Measurements from ENCODE around the gene SH3RF3.

SH3RF3 gene

GRCh38 chr2:109332880-109333279, 203.9 kb downstream of the SH3RF3 start:
- no peak overlapping the region for H2BK5ac ChIP-seq (ENCODE audit: low read length)
- no peak overlapping the region for H4K8ac ChIP-seq (ENCODE audit: low read depth, low read length)
- H3K79me1 ChIP-seq (ENCODE audit: low read depth, low read length): no peaks in the 10 kb centered on the region
- H4K91ac ChIP-seq (ENCODE audit: low read depth, low read length, poor library complexity): no peak overlapping the region
- DNase-seq (ENCODE audit: low spot score): no peak
- no peak overlapping the region for H2BK12ac ChIP-seq (ENCODE audit: low read length)
- no peak overlapping the region for H3K14ac ChIP-seq (ENCODE audit: low read length)
- H3K4ac ChIP-seq (ENCODE audit: low read length): no peak overlapping the region
- H3K36me3 ChIP-seq (replicated peaks in 1 of 2; ENCODE audit: control insufficient read depth in 2 of 2, insufficient read depth in 2 of 2, low read length in 2 of 2): no peaks in the 10 kb centered on the region
- H3K9ac ChIP-seq (ENCODE audit: low read depth, low read length, poor library complexity): no peak overlapping the region
- no peak overlapping the region for H2AK5ac ChIP-seq (ENCODE audit: low read depth, low read length)
- H3K27ac ChIP-seq (replicated peaks; ENCODE audit: low read length): no peak overlapping the region
- H3K4me3 ChIP-seq (ENCODE audit: low read length in 2 of 2): no peak overlapping the region
- H3K27me3 ChIP-seq (ENCODE audit: control insufficient read depth in 3 of 3, insufficient read depth in 3 of 3, low read depth in 1 of 3, low read length in 3 of 3): no peaks in the 10 kb centered on the region
- peak overlapping the region; percentile 57 for H2AFZ ChIP-seq (ENCODE audit: low read length)
- peak overlapping the region; percentile 77 for H3K18ac ChIP-seq (ENCODE audit: low read length)
- H3K23ac ChIP-seq (ENCODE audit: low read depth, low read length, poor library complexity): no peak overlapping the region
- no CpG with 5 or more reads among the region's 9 CpGs for WGBS, 2 donors (ENCODE audit: extremely low coverage in 2 of 2, insufficient read length in 2 of 2, insufficient replicate concordance in 1 of 2)
- H2BK15ac ChIP-seq (ENCODE audit: low read length): no peak overlapping the region
- no peak overlapping the region for H3K4me2 ChIP-seq (ENCODE audit: insufficient read depth, low read length, poor library complexity, severe bottlenecking)
- H3K4me1 ChIP-seq (ENCODE audit: control insufficient read depth in 2 of 2, insufficient read depth in 1 of 2, low read depth in 1 of 2, low read length in 2 of 2): peaks cover 9 to 18% of the 10 kb centered on the region in 2 donors
- H2BK120ac ChIP-seq (ENCODE audit: low read depth, low read length): no peak overlapping the region
- H3K9me3 ChIP-seq (replicated peaks in 1 of 2; ENCODE audit: control insufficient read depth in 2 of 2, insufficient read depth in 1 of 2, low read depth in 1 of 2, low read length in 2 of 2): no peaks in the 10 kb centered on the region

DNA sequence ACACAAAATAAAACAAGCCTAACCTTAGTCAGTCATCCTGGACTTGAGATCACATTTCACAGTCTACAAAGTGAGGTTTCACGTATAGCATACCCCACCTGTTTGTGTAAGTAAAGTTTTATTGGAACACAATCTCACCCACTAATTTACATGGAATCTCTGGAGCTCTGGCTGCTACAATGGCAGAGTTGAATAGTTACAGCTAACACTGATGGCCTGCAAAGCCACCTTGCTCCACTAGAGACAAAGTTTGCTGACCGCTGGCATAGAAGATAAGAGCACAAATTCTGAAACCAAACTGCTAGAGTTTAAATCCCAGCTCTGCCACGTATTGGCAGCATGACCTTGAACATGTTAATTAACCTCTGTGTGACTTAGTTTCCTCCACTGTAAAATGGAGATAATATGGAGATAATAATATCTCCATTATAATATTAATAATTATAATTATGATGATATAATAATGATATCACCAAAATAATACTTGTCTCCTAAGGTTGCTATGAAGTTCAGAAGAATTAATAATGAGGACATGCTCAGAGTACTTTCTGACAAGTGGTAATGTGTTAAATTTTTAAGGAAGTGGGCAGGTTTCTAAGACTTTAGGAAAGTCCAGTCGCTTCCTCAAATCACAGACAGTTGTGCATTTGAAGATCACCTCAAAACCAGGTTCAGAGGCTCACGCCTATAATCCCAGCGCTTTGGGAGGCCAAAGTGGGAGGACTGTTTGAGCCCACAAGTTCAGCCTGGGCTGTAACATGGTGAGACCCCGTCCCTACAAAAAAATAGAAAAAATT, 204.6 kb downstream of the SH3RF3 start:
- no peak overlapping the region for H3K27ac ChIP-seq (replicated peaks; ENCODE audit: low read length)
- no peak overlapping the region for H4K8ac ChIP-seq (ENCODE audit: low read depth, low read length)
- no peak for DNase-seq (ENCODE audit: low spot score)

DNA sequence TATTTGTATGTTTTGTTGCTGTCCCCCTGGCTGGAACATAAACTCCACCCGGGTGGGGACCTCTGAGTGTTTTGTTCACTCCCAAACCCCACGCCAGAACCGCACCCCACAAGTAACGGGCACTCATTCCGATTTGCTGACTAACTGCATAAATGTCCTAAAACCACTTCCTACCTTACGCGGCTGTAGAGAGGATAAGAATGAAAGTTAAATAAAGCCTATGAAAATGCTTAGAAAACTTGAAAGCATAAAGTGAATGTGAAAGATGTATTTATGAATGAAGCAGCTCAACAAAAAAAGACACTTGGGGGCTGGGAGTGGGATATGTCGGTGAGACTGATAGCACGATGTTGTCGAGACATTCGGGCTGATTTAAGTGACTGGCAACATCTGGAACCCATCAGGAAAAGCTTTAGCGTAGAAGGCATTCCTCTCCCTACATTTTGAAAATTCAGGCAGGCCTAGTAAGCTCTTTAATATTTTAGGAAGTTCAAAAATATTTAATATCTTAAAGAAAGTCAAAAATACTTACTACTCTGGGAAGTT, 206.7 kb downstream of the SH3RF3 start:
- no peak overlapping the region for H4K8ac ChIP-seq (ENCODE audit: low read depth, low read length)
- no peak overlapping the region for H3K18ac ChIP-seq (ENCODE audit: low read length)
- no peak for DNase-seq (ENCODE audit: low spot score)
- no peak overlapping the region for H3K23ac ChIP-seq (ENCODE audit: low read depth, low read length, poor library complexity)
- H3K4ac ChIP-seq (ENCODE audit: low read length): no peak overlapping the region
- no peaks in the 10 kb centered on the region for H3K27me3 ChIP-seq (ENCODE audit: control insufficient read depth in 3 of 3, insufficient read depth in 3 of 3, low read depth in 1 of 3, low read length in 3 of 3)
- H3K14ac ChIP-seq (ENCODE audit: low read length): no peak overlapping the region
- H2AK5ac ChIP-seq (ENCODE audit: low read depth, low read length): no peak overlapping the region
- no peak overlapping the region for H2BK12ac ChIP-seq (ENCODE audit: low read length)
- H2BK5ac ChIP-seq (ENCODE audit: low read length): no peak overlapping the region
- H3K9ac ChIP-seq (ENCODE audit: low read depth, low read length, poor library complexity): no peak overlapping the region
- peaks cover 5 to 9% of the 10 kb centered on the region in 2 donors for H3K9me3 ChIP-seq (replicated peaks in 1 of 2; ENCODE audit: control insufficient read depth in 2 of 2, insufficient read depth in 1 of 2, low read depth in 1 of 2, low read length in 2 of 2)
- no peak overlapping the region for H4K91ac ChIP-seq (ENCODE audit: low read depth, low read length, poor library complexity)
- no peaks in the 10 kb centered on the region for H3K79me1 ChIP-seq (ENCODE audit: low read depth, low read length)
- H2BK15ac ChIP-seq (ENCODE audit: low read length): no peak overlapping the region
- H3K4me3 ChIP-seq (ENCODE audit: low read length in 2 of 2): no peak overlapping the region
- WGBS, 2 donors (ENCODE audit: extremely low coverage in 2 of 2, insufficient read length in 2 of 2, insufficient replicate concordance in 1 of 2): no CpG with 5 or more reads among the region's 12 CpGs
- H2AFZ ChIP-seq (ENCODE audit: low read length): no peak overlapping the region
- H2BK120ac ChIP-seq (ENCODE audit: low read depth, low read length): no peak overlapping the region
- H3K4me1 ChIP-seq (ENCODE audit: control insufficient read depth in 2 of 2, insufficient read depth in 1 of 2, low read depth in 1 of 2, low read length in 2 of 2): peaks cover 9 to 18% of the 10 kb centered on the region in 2 donors
- no peak overlapping the region for H3K27ac ChIP-seq (replicated peaks; ENCODE audit: low read length)
- no peak overlapping the region for H3K4me2 ChIP-seq (ENCODE audit: insufficient read depth, low read length, poor library complexity, severe bottlenecking)
- no peaks in the 10 kb centered on the region for H3K36me3 ChIP-seq (replicated peaks in 1 of 2; ENCODE audit: control insufficient read depth in 2 of 2, insufficient read depth in 2 of 2, low read length in 2 of 2)

More for the DNA sequence above, 204.6 kb downstream of the SH3RF3 start:
- Histone ChIP-seq H3K14ac (ENCODE audit: low read length) (no peak overlapping the region), H4K91ac (ENCODE audit: low read depth, low read length, poor library complexity) (no peak overlapping the region), H3K4me1 (ENCODE audit: control insufficient read depth in 2 of 2, insufficient read depth in 1 of 2, low read depth in 1 of 2, low read length in 2 of 2) (peaks cover 9 to 18% of the 10 kb centered on the region in 2 donors), H2AFZ (ENCODE audit: low read length) (no peak overlapping the region), H3K9me3 (replicated peaks in 1 of 2; ENCODE audit: control insufficient read depth in 2 of 2, insufficient read depth in 1 of 2, low read depth in 1 of 2, low read length in 2 of 2) (no peaks in the 10 kb centered on the region), H3K36me3 (replicated peaks in 1 of 2; ENCODE audit: control insufficient read depth in 2 of 2, insufficient read depth in 2 of 2, low read length in 2 of 2) (no peaks in the 10 kb centered on the region), H2BK120ac (ENCODE audit: low read depth, low read length) (no peak overlapping the region), H2BK15ac (ENCODE audit: low read length) (no peak overlapping the region), H2AK5ac (ENCODE audit: low read depth, low read length) (no peak overlapping the region), H3K23ac (ENCODE audit: low read depth, low read length, poor library complexity) (no peak overlapping the region), H3K4ac (ENCODE audit: low read length) (no peak overlapping the region), H2BK5ac (ENCODE audit: low read length) (no peak overlapping the region), H3K4me3 (ENCODE audit: low read length in 2 of 2) (no peak overlapping the region), H3K9ac (ENCODE audit: low read depth, low read length, poor library complexity) (no peak overlapping the region), H3K27me3 (ENCODE audit: control insufficient read depth in 3 of 3, insufficient read depth in 3 of 3, low read depth in 1 of 3, low read length in 3 of 3) (no peaks in the 10 kb centered on the region), H3K18ac (ENCODE audit: low read length) (no peak overlapping the region), H2BK12ac (ENCODE audit: low read length) (no peak overlapping the region), H3K4me2 (ENCODE audit: insufficient read depth, low read length, poor library complexity, severe bottlenecking) (no peak overlapping the region), H3K79me1 (ENCODE audit: low read depth, low read length) (no peaks in the 10 kb centered on the region)
- no CpG with 5 or more reads among the region's 7 CpGs for WGBS, 2 donors (ENCODE audit: extremely low coverage in 2 of 2, insufficient read length in 2 of 2, insufficient replicate concordance in 1 of 2)

- no peak overlapping the region for H3K18ac ChIP-seq (ENCODE audit: low read length)
- no peak overlapping the region for H2BK5ac ChIP-seq (ENCODE audit: low read length)
- no peak overlapping the region for H3K27ac ChIP-seq (replicated peaks; ENCODE audit: low read length)
- no CpG with 5 or more reads among the region's 6 CpGs for WGBS, 2 donors (ENCODE audit: extremely low coverage in 2 of 2, insufficient read length in 2 of 2, insufficient replicate concordance in 1 of 2)
- H2AK5ac ChIP-seq (ENCODE audit: low read depth, low read length): no peak overlapping the region
- no peak overlapping the region for H2BK12ac ChIP-seq (ENCODE audit: low read length)
- H3K14ac ChIP-seq (ENCODE audit: low read length): no peak overlapping the region
- no peak overlapping the region for H4K91ac ChIP-seq (ENCODE audit: low read depth, low read length, poor library complexity)
- peaks cover 9 to 18% of the 10 kb centered on the region in 2 donors for H3K4me1 ChIP-seq (ENCODE audit: control insufficient read depth in 2 of 2, insufficient read depth in 1 of 2, low read depth in 1 of 2, low read length in 2 of 2)
- H4K8ac ChIP-seq (ENCODE audit: low read depth, low read length): no peak overlapping the region
- no peaks in the 10 kb centered on the region for H3K27me3 ChIP-seq (ENCODE audit: control insufficient read depth in 3 of 3, insufficient read depth in 3 of 3, low read depth in 1 of 3, low read length in 3 of 3)
- H3K79me1 ChIP-seq (ENCODE audit: low read depth, low read length): no peaks in the 10 kb centered on the region
- H3K9me3 ChIP-seq (replicated peaks in 1 of 2; ENCODE audit: control insufficient read depth in 2 of 2, insufficient read depth in 1 of 2, low read depth in 1 of 2, low read length in 2 of 2): peaks cover 5 to 13% of the 10 kb centered on the region in 2 donors
- H2AFZ ChIP-seq (ENCODE audit: low read length): no peak overlapping the region
- H3K4me2 ChIP-seq (ENCODE audit: insufficient read depth, low read length, poor library complexity, severe bottlenecking): no peak overlapping the region
- no peak overlapping the region for H3K9ac ChIP-seq (ENCODE audit: low read depth, low read length, poor library complexity)
- no peak overlapping the region for H2BK15ac ChIP-seq (ENCODE audit: low read length)
- no peak overlapping the region for H3K23ac ChIP-seq (ENCODE audit: low read depth, low read length, poor library complexity)
- H2BK120ac ChIP-seq (ENCODE audit: low read depth, low read length): no peak overlapping the region
- no peak overlapping the region for H3K4me3 ChIP-seq (ENCODE audit: low read length in 2 of 2)
- no peaks in the 10 kb centered on the region for H3K36me3 ChIP-seq (replicated peaks in 1 of 2; ENCODE audit: control insufficient read depth in 2 of 2, insufficient read depth in 2 of 2, low read length in 2 of 2)
- no peak for DNase-seq (ENCODE audit: low spot score)
- no peak overlapping the region for H3K4ac ChIP-seq (ENCODE audit: low read length)
Observed at GRCh38 chr2:109336296-109336695, 207.3 kb downstream of the SH3RF3 start.
